SK-N-SH treated with all-trans-retinoic acid at 6 μM for 48 hours (cell line): ENCODE data around the gene IL17RD.

Source experiments
- ATAC-seq: fragments of 200-7000 bp; cut with Tn5 transposase; 3 replicates; pipeline ENCODE4 v1.9.1; 2020; ENCODE audit warnings: mild to moderate bottlenecking, moderate library complexity
- BACH2 ChIP-seq: fragments of 250-450 bp; sonication (Bioruptor Pico); IDR thresholded peaks from 2 replicates; pipeline ENCODE4 v1.9.0; 2021; ENCODE audit warnings: mild to moderate bottlenecking, borderline replicate concordance
- CSDC2 ChIP-seq: fragments of 250-450 bp; sonication (Bioruptor Pico); IDR thresholded peaks from 2 replicates; pipeline ENCODE4 v1.5.0; 2020; ENCODE audit warnings: mild to moderate bottlenecking, moderate library complexity
- ESRRG ChIP-seq: fragments of 250-450 bp; sonication (Bioruptor Pico); IDR thresholded peaks from 2 replicates; pipeline ENCODE4 v1.6.1; 2021; ENCODE audit warnings: mild to moderate bottlenecking
- GLIS3 ChIP-seq: fragments of 250-450 bp; sonication (Bioruptor Pico); IDR thresholded peaks from 2 replicates; pipeline ENCODE4 v1.5.0; 2020; ENCODE audit warnings: mild to moderate bottlenecking, moderate library complexity
- ISL1 ChIP-seq: fragments of 250-450 bp; sonication (Bioruptor Pico); IDR thresholded peaks from 2 replicates; pipeline ENCODE4 v2.1.2; 2022; ENCODE audit warnings: mild to moderate bottlenecking, moderate library complexity
- OSR1 ChIP-seq: fragments of 250-450 bp; sonication (Bioruptor Pico); IDR thresholded peaks from 2 replicates; pipeline ENCODE4 v1.8.0; 2022; ENCODE audit warnings: moderate library complexity, mild to moderate bottlenecking, inconsistent platforms
- PPARA ChIP-seq: fragments of 250-450 bp; sonication (Bioruptor Pico); IDR thresholded peaks from 2 replicates; pipeline ENCODE4 v1.5.0; 2020; ENCODE audit warnings: mild to moderate bottlenecking, borderline replicate concordance
- RARB ChIP-seq: fragments of 250-450 bp; sonication (Bioruptor Pico); IDR thresholded peaks from 2 replicates; pipeline ENCODE4 v1.8.0; 2021; ENCODE audit warnings: mild to moderate bottlenecking, moderate library complexity
- SNAI2 ChIP-seq: fragments of 250-450 bp; sonication (Bioruptor Pico); IDR thresholded peaks from 2 replicates; pipeline ENCODE4 v1.5.0; 2020; ENCODE audit warnings: mild to moderate bottlenecking, moderate library complexity
- TCF4 ChIP-seq: fragments of 250-450 bp; sonication (Bioruptor Pico); IDR thresholded peaks from 2 replicates; pipeline ENCODE4 v1.8.0; 2021; ENCODE audit warnings: mild to moderate bottlenecking, moderate library complexity, borderline replicate concordance
- TOX ChIP-seq: fragments of 250-450 bp; sonication (Bioruptor Pico); IDR thresholded peaks from 2 replicates; pipeline ENCODE4 v1.8.0; 2021; ENCODE audit warnings: mild to moderate bottlenecking, moderate library complexity, borderline replicate concordance
- ZC3H10 ChIP-seq: fragments of 250-450 bp; sonication (Bioruptor Pico); IDR thresholded peaks from 2 replicates; pipeline ENCODE4 v1.5.1; 2021; ENCODE audit warnings: mild to moderate bottlenecking, moderate library complexity
- ZFP3 ChIP-seq: fragments of 250-450 bp; sonication (Bioruptor Pico); IDR thresholded peaks from 2 replicates; pipeline ENCODE4 v1.5.0; 2020; ENCODE audit warnings: mild to moderate bottlenecking, moderate library complexity
- ZNF565 ChIP-seq: fragments of 450-650 bp; formaldehyde crosslinking; conservative IDR thresholded peaks from 2 replicates; pipeline ENCODE4 v1.5.0; 2020; ENCODE audit warnings: low read depth, mild to moderate bottlenecking, moderate library complexity
- ZNF70 ChIP-seq: fragments of 450-650 bp; formaldehyde crosslinking; IDR thresholded peaks from 2 replicates; pipeline ENCODE4 v1.5.0; 2020; ENCODE audit warnings: mild to moderate bottlenecking, moderate library complexity
- ZNF8 ChIP-seq: fragments of 450-650 bp; formaldehyde crosslinking; IDR thresholded peaks from 2 replicates; pipeline ENCODE4 v1.5.0; 2020; ENCODE audit warnings: mild to moderate bottlenecking, moderate library complexity
- TF ChIP-seq, protein P1 (sequence below): fragments of 250-450 bp; sonication (Bioruptor Pico); IDR thresholded peaks from 2 replicates; pipeline ENCODE4 v1.5.1; 2020; ENCODE audit warnings: low read depth, mild to moderate bottlenecking, moderate library complexity
- TF ChIP-seq, protein P2 (sequence below): fragments of 250-450 bp; sonication (Bioruptor Pico); IDR thresholded peaks from 2 replicates; pipeline ENCODE4 v1.5.1; 2021; ENCODE audit warnings: mild to moderate bottlenecking, moderate library complexity
- TF ChIP-seq, protein P3 (sequence below): fragments of 250-450 bp; sonication (Bioruptor Pico); IDR thresholded peaks from 2 replicates; pipeline ENCODE4 v1.8.0; 2020; ENCODE audit warnings: mild to moderate bottlenecking, moderate library complexity, borderline replicate concordance
- TF ChIP-seq, protein P4 (sequence below): fragments of 250-450 bp; sonication (Bioruptor Pico); IDR thresholded peaks from 2 replicates; pipeline ENCODE4 v1.5.0; 2020; ENCODE audit warnings: mild to moderate bottlenecking, moderate library complexity

IL17RD gene

DNA sequence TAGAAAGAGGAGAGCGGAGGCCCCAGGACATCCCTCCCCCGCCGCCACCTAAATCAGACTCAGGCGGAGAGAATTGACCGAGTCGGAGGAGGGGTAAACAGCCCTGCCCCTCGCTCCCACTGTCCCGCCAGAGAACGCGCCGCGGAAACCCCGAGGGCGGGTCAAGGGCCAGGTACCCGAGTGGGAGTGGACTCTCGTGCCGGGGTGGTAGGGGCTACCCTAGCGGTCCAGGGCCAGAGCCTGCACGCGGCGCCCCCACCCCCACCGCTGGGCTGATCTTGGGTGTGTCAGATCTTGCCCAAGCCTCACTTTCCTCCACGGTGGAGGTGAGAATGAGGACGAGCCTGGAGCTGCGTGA is 85.7 kb downstream of the IL17RD start:
- ATAC-seq = no peak; the same call in 2 of the 3 replicates
- TF ChIP-seq, protein P1, sequence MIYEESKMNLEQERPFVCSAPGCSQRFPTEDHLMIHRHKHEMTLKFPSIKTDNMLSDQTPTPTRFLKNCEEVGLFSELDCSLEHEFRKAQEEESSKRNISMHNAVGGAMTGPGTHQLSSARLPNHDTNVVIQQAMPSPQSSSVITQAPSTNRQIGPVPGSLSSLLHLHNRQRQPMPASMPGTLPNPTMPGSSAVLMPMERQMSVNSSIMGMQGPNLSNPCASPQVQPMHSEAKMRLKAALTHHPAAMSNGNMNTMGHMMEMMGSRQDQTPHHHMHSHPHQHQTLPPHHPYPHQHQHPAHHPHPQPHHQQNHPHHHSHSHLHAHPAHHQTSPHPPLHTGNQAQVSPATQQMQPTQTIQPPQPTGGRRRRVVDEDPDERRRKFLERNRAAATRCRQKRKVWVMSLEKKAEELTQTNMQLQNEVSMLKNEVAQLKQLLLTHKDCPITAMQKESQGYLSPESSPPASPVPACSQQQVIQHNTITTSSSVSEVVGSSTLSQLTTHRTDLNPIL = no peak
- no peak for TF ChIP-seq CSDC2 (CRISPR knock-in tag)
- TF ChIP-seq ESRRG (CRISPR knock-in tag) = no peak
- TF ChIP-seq ZC3H10 (CRISPR knock-in tag) = no peak
- TF ChIP-seq ISL1 (CRISPR knock-in tag) = no peak
- TF ChIP-seq, protein P2, sequence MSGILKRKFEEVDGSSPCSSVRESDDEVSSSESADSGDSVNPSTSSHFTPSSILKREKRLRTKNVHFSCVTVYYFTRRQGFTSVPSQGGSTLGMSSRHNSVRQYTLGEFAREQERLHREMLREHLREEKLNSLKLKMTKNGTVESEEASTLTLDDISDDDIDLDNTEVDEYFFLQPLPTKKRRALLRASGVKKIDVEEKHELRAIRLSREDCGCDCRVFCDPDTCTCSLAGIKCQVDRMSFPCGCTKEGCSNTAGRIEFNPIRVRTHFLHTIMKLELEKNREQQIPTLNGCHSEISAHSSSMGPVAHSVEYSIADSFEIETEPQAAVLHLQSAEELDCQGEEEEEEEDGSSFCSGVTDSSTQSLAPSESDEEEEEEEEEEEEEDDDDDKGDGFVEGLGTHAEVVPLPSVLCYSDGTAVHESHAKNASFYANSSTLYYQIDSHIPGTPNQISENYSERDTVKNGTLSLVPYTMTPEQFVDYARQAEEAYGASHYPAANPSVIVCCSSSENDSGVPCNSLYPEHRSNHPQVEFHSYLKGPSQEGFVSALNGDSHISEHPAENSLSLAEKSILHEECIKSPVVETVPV = no peak
- no peak for TF ChIP-seq TOX (CRISPR knock-in tag)
- no peak for TF ChIP-seq PPARA (CRISPR knock-in tag)
- TF ChIP-seq ZNF70 (CRISPR knock-in tag) = no peak
- no peak for TF ChIP-seq SNAI2
- TF ChIP-seq OSR1 (CRISPR knock-in tag) = no peak
- TF ChIP-seq GLIS3 = no peak
- TF ChIP-seq, all 23 proteins: peak for 0

DNA sequence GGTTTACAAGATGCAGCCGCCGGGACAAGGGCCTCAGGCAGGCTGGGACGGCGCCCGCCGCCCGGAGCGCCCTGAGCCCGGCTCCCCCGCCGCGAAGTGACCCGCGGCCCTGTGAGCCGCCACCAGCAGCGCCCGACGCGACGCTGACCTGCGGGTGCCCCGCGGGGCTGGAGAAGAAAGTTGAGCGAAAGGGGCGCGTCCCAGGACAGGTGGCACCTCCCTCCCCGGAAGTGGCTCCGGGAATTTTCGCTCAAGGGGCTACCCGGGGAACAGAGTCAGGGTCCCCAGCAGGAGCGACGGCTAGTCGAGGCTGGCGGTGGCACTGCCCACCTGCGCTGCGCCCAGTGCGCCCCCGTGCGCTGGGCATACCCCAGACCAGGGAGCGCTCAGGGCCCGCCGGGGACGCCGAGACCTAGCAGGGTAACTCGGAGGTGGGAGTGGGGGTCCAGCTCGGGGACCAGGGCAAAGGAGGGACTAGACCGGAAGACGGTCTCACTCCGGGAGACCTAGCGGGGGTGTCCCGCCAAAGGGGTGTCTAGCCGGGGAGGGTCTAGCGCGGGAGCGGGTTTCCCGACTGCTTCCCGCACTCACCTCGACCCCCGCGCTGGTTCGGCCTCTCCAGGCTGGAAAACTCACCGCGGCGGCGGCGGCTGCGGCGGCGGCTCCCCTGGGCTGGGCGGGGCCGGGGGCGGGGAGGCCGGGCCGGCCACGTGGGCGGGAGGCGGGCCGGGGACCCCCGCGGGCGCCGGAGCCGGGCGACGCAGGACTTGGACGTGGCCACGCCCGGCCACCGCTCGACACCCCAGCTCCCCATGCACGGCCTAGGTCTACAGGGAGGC is 86.3 kb downstream of the IL17RD start:
- peak; percentile 79 for ATAC-seq

DNA sequence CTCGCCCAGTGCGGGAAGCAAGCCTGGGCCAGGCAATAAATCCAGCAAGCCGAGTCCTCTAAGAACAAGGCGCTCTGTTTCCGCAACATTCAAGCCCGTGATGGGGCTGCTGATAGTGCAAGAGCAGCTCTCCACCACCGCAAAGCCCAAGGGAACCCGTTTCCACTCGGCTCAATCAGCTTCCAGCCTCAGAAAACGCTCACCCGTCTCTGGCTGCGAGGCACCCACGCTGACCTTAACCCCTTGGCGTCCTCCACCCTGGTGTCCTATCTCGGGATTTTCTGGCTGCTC is 86.9 kb downstream of the IL17RD start:
- ATAC-seq = no peak; the same call in 2 of the 3 replicates
- TF ChIP-seq CSDC2 (CRISPR knock-in tag) (no peak), ISL1 (CRISPR knock-in tag) (no peak), TOX (CRISPR knock-in tag) (no peak), PPARA (CRISPR knock-in tag) (no peak), ZFP3 (CRISPR knock-in tag) (no peak), ESRRG (CRISPR knock-in tag) (no peak), TCF4 (no peak), OSR1 (CRISPR knock-in tag) (no peak), ZNF8 (CRISPR knock-in tag) (no peak)
- TF ChIP-seq, protein P1 = no peak
- TF ChIP-seq, protein P3, sequence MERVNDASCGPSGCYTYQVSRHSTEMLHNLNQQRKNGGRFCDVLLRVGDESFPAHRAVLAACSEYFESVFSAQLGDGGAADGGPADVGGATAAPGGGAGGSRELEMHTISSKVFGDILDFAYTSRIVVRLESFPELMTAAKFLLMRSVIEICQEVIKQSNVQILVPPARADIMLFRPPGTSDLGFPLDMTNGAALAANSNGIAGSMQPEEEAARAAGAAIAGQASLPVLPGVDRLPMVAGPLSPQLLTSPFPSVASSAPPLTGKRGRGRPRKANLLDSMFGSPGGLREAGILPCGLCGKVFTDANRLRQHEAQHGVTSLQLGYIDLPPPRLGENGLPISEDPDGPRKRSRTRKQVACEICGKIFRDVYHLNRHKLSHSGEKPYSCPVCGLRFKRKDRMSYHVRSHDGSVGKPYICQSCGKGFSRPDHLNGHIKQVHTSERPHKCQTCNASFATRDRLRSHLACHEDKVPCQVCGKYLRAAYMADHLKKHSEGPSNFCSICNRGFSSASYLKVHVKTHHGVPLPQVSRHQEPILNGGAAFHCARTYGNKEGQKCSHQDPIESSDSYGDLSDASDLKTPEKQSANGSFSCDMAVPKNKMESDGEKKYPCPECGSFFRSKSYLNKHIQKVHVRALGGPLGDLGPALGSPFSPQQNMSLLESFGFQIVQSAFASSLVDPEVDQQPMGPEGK = no peak

More for the DNA sequence above, 86.3 kb downstream of the IL17RD start:
- TF ChIP-seq PPARA (CRISPR knock-in tag) (no peak), CSDC2 (CRISPR knock-in tag) (no peak), RARB (CRISPR knock-in tag) (no peak), ZNF8 (CRISPR knock-in tag) (no peak), BACH2 (CRISPR knock-in tag) (no peak), ZNF565 (CRISPR knock-in tag) (no peak), SNAI2 (no peak), GLIS3 (no peak), TOX (CRISPR knock-in tag) (no peak)
- TF ChIP-seq, protein P2 = no peak
- TF ChIP-seq, protein P1 = no peak
- TF ChIP-seq, protein P4, sequence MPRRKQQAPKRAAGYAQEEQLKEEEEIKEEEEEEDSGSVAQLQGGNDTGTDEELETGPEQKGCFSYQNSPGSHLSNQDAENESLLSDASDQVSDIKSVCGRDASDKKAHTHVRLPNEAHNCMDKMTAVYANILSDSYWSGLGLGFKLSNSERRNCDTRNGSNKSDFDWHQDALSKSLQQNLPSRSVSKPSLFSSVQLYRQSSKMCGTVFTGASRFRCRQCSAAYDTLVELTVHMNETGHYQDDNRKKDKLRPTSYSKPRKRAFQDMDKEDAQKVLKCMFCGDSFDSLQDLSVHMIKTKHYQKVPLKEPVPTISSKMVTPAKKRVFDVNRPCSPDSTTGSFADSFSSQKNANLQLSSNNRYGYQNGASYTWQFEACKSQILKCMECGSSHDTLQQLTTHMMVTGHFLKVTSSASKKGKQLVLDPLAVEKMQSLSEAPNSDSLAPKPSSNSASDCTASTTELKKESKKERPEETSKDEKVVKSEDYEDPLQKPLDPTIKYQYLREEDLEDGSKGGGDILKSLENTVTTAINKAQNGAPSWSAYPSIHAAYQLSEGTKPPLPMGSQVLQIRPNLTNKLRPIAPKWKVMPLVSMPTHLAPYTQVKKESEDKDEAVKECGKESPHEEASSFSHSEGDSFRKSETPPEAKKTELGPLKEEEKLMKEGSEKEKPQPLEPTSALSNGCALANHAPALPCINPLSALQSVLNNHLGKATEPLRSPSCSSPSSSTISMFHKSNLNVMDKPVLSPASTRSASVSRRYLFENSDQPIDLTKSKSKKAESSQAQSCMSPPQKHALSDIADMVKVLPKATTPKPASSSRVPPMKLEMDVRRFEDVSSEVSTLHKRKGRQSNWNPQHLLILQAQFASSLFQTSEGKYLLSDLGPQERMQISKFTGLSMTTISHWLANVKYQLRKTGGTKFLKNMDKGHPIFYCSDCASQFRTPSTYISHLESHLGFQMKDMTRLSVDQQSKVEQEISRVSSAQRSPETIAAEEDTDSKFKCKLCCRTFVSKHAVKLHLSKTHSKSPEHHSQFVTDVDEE (CRISPR knock-in tag) = no peak
